Lower leg skin (tissue), 3 donors: ENCODE measurements around the gene GALNT2.

ENCODE experiments used
- CTCF ChIP-seq, 3 donors: fragments of 450-650 bp; IDR thresholded peaks; one replicate each; pipeline ENCODE4 v1.5.1; 2016; ENCODE audit warnings: antibody characterized with exemption in 3 of 3, mild to moderate bottlenecking in 3 of 3, moderate library complexity in 2 of 3
- POLR2A ChIP-seq, 2 donors: fragments of 450-650 bp; IDR thresholded peaks; one replicate each; pipeline ENCODE4 v1.6.1; 2016 to 2017; ENCODE audit warnings: antibody characterized with exemption in 2 of 2, mild to moderate bottlenecking in 1 of 2, moderate library complexity in 1 of 2

DNA sequence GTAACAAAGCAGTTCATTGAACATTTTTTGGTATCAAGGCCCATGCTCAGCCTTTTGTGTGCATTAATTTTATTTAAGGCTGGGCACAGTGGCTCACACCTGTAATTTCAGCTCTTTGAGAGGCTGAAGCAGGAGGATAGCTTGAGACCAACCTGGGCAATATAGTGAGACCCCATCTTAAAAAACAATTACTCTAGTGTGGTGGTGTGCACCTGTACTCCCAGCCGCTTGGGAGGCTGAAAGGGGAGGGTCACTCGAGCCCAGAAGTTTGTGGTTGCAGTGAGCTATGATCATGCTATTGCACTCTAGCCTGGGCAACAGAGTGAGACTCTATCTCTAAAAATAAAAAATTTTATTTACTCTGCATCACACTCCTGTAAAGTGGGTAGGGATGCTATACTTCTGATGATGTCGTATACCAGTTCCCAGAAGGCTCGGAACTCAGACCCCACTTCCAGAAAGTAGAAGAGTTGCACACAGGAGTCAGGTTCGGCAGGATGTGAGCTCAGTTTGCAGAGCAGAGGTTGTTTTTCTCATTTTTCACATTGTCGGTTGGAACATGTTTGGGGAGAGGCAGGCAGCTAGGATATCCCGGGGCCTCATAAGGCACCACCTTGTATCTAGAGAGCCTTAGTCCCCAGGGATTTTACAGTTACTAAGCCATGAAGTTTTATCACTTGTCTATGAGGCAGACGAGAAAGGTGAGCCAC lies 144.6 kb downstream of the GALNT2 start:
- TF ChIP-seq CTCF (IDR thresholded peaks at IDR 0.05) (no peak), POLR2A (IDR thresholded peaks at IDR 0.05) (no peak)
